GM23338 (cell line): ENCODE measurements around the gene ATF2. TPM values are rescaled to one million over a fixed set of nuclear protein-coding genes. Genes with fewer than 3 reads are reported as not detected.

ENCODE experiments used
- ATAC-seq: fragments of 200-7000 bp; cut with Tn5 transposase; 3 replicates; pipeline ENCODE4 v1.9.1; 2020
- DNase-seq: peaks from one replicate; pipeline ENCODE4 v3.0.0-alpha.2; 2015; ENCODE audit warnings: low spot score
- H2AFZ ChIP-seq: fragments of 200-600 bp; sonication (generic); 2 replicates; pipeline ENCODE4 v1.8.0; 2016; ENCODE audit warnings: antibody characterized with exemption, mild to moderate bottlenecking, moderate library complexity
- H3F3A ChIP-seq: fragments of 200-600 bp; sonication (generic); replicated peaks from 2 replicates; pipeline ENCODE4 v1.8.0; 2017; ENCODE audit warnings: antibody characterized with exemption, mixed run types, low read depth
- H3K27ac ChIP-seq: fragments of 200-600 bp; sonication (generic); 2 replicates; pipeline ENCODE4 v1.6.1; 2016; ENCODE audit warnings: low read depth
- H3K27me3 ChIP-seq: fragments of 200-600 bp; sonication (generic); 2 replicates; pipeline ENCODE4 v1.8.0; 2016; ENCODE audit warnings: mild to moderate bottlenecking, mixed run types, moderate library complexity; ENCODE audit not compliant: insufficient read depth
- H3K36me3 ChIP-seq: fragments of 200-600 bp; sonication (generic); 2 replicates; pipeline ENCODE4 v1.8.0; 2016; ENCODE audit warnings: mild to moderate bottlenecking; ENCODE audit not compliant: insufficient read depth
- H3K4me1 ChIP-seq: fragments of 200-600 bp; sonication (generic); 2 replicates; pipeline ENCODE4 v1.8.0; 2016; ENCODE audit warnings: mild to moderate bottlenecking, moderate library complexity; ENCODE audit not compliant: insufficient read depth
- H3K4me2 ChIP-seq: fragments of 200-600 bp; sonication (generic); 2 replicates; pipeline ENCODE4 v1.7.1; 2017; ENCODE audit warnings: mixed run types
- H3K4me3 ChIP-seq: fragments of 200-600 bp; sonication (generic); 2 replicates; pipeline ENCODE4 v1.6.1; 2016; ENCODE audit warnings: mixed run types
- H3K79me2 ChIP-seq: fragments of 200-600 bp; sonication (generic); replicated peaks from 2 replicates; pipeline ENCODE4 v1.8.0; 2017; ENCODE audit warnings: mild to moderate bottlenecking; ENCODE audit not compliant: insufficient read depth
- H3K9me2 ChIP-seq: fragments of 200-600 bp; sonication (generic); 2 replicates; pipeline ENCODE4 v1.8.0; 2017; ENCODE audit not compliant: insufficient read depth
- H4K20me1 ChIP-seq: fragments of 200-600 bp; sonication (generic); replicated peaks from 2 replicates; pipeline ENCODE4 v1.8.0; 2017; ENCODE audit warnings: mild to moderate bottlenecking; ENCODE audit not compliant: insufficient read depth
- H3K27ac Mint-ChIP-seq: 2 replicates; pipeline ENCODE4 v1.8.0; 2020; ENCODE audit warnings: inconsistent platforms, mild to moderate bottlenecking, moderate library complexity, mixed read lengths
- H3K27me3 Mint-ChIP-seq: 3 replicates; pipeline ENCODE4 v1.8.0; 2022; ENCODE audit warnings: low read depth, mild to moderate bottlenecking, moderate library complexity, mixed read lengths, inconsistent platforms; ENCODE audit not compliant: insufficient read depth, poor library complexity
- H3K36me3 Mint-ChIP-seq: 3 replicates; pipeline ENCODE4 v1.8.0; 2021; ENCODE audit warnings: low read depth, mild to moderate bottlenecking, inconsistent platforms, moderate library complexity, mixed read lengths
- H3K4me1 Mint-ChIP-seq: 3 replicates; pipeline ENCODE4 v1.8.0; 2020; ENCODE audit warnings: mild to moderate bottlenecking, inconsistent platforms, mixed read lengths
- H3K4me3 Mint-ChIP-seq: 3 replicates; pipeline ENCODE4 v1.8.0; 2021; ENCODE audit warnings: moderate library complexity, mild to moderate bottlenecking, inconsistent platforms, mixed read lengths
- H3K9me3 Mint-ChIP-seq: 3 replicates; pipeline ENCODE4 v1.8.0; 2020; ENCODE audit warnings: moderate library complexity, mild to moderate bottlenecking, inconsistent platforms, mixed read lengths
- CREB1 ChIP-seq: fragments of 250-450 bp; sonication (Bioruptor Pico); IDR thresholded peaks from 2 replicates; pipeline ENCODE4 v1.5.0; 2020; ENCODE audit warnings: low read depth, mild to moderate bottlenecking, moderate library complexity
- EZH2 ChIP-seq: fragments of 200-600 bp; sonication (generic); IDR thresholded peaks from one replicate; pipeline ENCODE4 v1.8.0; 2017; ENCODE audit warnings: antibody characterized with exemption, mild to moderate bottlenecking, low read depth; ENCODE audit not compliant: unreplicated experiment
- EZH2phosphoT487 ChIP-seq: fragments of 200-600 bp; sonication (generic); IDR thresholded peaks from one replicate; pipeline ENCODE4 v1.8.1; 2018; ENCODE audit warnings: antibody characterized with exemption; ENCODE audit not compliant: unreplicated experiment
- JUNB ChIP-seq: IDR thresholded peaks from one replicate; pipeline ENCODE4 v1.6.1; 2016; ENCODE audit warnings: antibody characterized with exemption; ENCODE audit not compliant: unreplicated experiment
- NANOG ChIP-seq: IDR thresholded peaks from 2 replicates; pipeline ENCODE4 v1.6.1; 2016; ENCODE audit warnings: antibody characterized with exemption, borderline replicate concordance
- POLR2AphosphoS5 ChIP-seq: IDR thresholded peaks from 2 replicates; pipeline ENCODE4 v1.6.1; 2016; ENCODE audit warnings: antibody characterized with exemption, low read depth
- STAT1 ChIP-seq: IDR thresholded peaks from one replicate; pipeline ENCODE4 v1.6.1; 2016; ENCODE audit warnings: antibody characterized with exemption; ENCODE audit not compliant: unreplicated experiment
- ZNF114 ChIP-seq: fragments of 250-450 bp; sonication (Bioruptor Pico); IDR thresholded peaks from 2 replicates; pipeline ENCODE4 v1.5.0; 2020; ENCODE audit warnings: mild to moderate bottlenecking, moderate library complexity
- ZNF331 ChIP-seq: fragments of 250-450 bp; sonication (Bioruptor Pico); IDR thresholded peaks from 2 replicates; pipeline ENCODE4 v1.5.0; 2020; ENCODE audit warnings: low read depth, mild to moderate bottlenecking, moderate library complexity
- polyA plus RNA-seq: library from polyadenylated mRNA; unstranded; fragments of >200 nt; fragmentation: Nextera tagmentation; extraction: Ambion mirVana; gene quantifications from 2 replicates; pipeline ENCODE4 v1.2.1, GENCODE V29; 2016
- total RNA-seq: library from RNA; depleted of rRNA; stranded (reverse); fragments of >200 nt; shearing (Covaris generic); gene quantifications from 2 replicates; pipeline ENCODE4 v1.2.3, GENCODE V29; 2014
- TF ChIP-seq, protein P1 (sequence below): IDR thresholded peaks from one replicate; pipeline ENCODE4 v1.6.1; 2018; ENCODE audit warnings: antibody characterized with exemption; ENCODE audit not compliant: unreplicated experiment
- TF ChIP-seq, protein P2 (sequence below): fragments of 250-450 bp; sonication (Bioruptor Pico); IDR thresholded peaks from 2 replicates; pipeline ENCODE4 v1.5.0; 2020; ENCODE audit warnings: mild to moderate bottlenecking, moderate library complexity
- TF ChIP-seq, protein P3 (sequence below): IDR thresholded peaks from 2 replicates; pipeline ENCODE4 v1.6.1; 2016; ENCODE audit warnings: antibody characterized with exemption
- TF ChIP-seq, protein P4 (sequence below), 2 experiments: fragments of 200-600 bp in 1 of 2; sonication (generic) in 1 of 2; conservative IDR thresholded peaks; 2 replicates each; pipeline versions ENCODE4 v1.5.1 to v1.6.1; 2016 to 2017; ENCODE audit warnings: antibody characterized with exemption in 2 of 2, low read depth in 2 of 2, mild to moderate bottlenecking in 2 of 2, moderate library complexity in 1 of 2

The ATF2 gene
- total and polyA plus RNA-seq, 2 experiments from 2014 or later, result 23.6 to 56.2 TPM

DNA sequence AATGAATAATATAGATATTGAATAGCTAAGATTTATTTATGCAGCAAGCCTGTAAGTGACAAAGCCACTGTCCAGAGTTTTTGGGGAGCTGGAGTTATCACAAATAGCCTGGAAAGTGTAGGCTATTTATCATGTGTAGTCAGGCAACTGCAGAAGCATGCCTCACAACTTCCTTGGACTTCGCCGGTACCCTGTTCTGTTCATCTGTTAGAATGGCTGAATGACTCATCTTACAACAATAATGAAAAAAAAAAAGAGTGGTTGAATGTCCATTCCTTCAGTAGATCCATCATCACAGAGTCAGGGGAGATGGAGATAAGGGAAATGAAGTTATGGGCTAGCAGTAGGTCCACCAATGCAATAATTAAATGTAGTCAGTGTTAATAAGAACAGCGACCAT, 37.5 kb upstream of the ATF2 start:
- H3K4me2 ChIP-seq, result no peak overlapping the region
- Mint-ChIP-seq H3K27ac (no peak overlapping the region), H3K36me3 (no peaks in the 10 kb centered on the region), H3K27me3 (no peaks in the 10 kb centered on the region), H3K9me3 (no peaks in the 10 kb centered on the region), H3K4me1 (no peaks in the 10 kb centered on the region; the same call in 2 of the 3 replicates), H3K4me3 (no peak overlapping the region)
- no peak for ATAC-seq
- no peaks in the 10 kb centered on the region for H4K20me1 ChIP-seq
- no peaks in the 10 kb centered on the region for H3F3A ChIP-seq
- TF ChIP-seq CREB1 (CRISPR knock-in tag) (no peak), EZH2phosphoT487 (no peak), STAT1 (no peak), ZNF114 (no peak), NANOG (no peak), JUNB (no peak), POLR2AphosphoS5 (no peak), ZNF331 (no peak), EZH2 (no peak)
- TF ChIP-seq, protein P1, sequence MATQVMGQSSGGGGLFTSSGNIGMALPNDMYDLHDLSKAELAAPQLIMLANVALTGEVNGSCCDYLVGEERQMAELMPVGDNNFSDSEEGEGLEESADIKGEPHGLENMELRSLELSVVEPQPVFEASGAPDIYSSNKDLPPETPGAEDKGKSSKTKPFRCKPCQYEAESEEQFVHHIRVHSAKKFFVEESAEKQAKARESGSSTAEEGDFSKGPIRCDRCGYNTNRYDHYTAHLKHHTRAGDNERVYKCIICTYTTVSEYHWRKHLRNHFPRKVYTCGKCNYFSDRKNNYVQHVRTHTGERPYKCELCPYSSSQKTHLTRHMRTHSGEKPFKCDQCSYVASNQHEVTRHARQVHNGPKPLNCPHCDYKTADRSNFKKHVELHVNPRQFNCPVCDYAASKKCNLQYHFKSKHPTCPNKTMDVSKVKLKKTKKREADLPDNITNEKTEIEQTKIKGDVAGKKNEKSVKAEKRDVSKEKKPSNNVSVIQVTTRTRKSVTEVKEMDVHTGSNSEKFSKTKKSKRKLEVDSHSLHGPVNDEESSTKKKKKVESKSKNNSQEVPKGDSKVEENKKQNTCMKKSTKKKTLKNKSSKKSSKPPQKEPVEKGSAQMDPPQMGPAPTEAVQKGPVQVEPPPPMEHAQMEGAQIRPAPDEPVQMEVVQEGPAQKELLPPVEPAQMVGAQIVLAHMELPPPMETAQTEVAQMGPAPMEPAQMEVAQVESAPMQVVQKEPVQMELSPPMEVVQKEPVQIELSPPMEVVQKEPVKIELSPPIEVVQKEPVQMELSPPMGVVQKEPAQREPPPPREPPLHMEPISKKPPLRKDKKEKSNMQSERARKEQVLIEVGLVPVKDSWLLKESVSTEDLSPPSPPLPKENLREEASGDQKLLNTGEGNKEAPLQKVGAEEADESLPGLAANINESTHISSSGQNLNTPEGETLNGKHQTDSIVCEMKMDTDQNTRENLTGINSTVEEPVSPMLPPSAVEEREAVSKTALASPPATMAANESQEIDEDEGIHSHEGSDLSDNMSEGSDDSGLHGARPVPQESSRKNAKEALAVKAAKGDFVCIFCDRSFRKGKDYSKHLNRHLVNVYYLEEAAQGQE, result no peak
- TF ChIP-seq, protein P2, sequence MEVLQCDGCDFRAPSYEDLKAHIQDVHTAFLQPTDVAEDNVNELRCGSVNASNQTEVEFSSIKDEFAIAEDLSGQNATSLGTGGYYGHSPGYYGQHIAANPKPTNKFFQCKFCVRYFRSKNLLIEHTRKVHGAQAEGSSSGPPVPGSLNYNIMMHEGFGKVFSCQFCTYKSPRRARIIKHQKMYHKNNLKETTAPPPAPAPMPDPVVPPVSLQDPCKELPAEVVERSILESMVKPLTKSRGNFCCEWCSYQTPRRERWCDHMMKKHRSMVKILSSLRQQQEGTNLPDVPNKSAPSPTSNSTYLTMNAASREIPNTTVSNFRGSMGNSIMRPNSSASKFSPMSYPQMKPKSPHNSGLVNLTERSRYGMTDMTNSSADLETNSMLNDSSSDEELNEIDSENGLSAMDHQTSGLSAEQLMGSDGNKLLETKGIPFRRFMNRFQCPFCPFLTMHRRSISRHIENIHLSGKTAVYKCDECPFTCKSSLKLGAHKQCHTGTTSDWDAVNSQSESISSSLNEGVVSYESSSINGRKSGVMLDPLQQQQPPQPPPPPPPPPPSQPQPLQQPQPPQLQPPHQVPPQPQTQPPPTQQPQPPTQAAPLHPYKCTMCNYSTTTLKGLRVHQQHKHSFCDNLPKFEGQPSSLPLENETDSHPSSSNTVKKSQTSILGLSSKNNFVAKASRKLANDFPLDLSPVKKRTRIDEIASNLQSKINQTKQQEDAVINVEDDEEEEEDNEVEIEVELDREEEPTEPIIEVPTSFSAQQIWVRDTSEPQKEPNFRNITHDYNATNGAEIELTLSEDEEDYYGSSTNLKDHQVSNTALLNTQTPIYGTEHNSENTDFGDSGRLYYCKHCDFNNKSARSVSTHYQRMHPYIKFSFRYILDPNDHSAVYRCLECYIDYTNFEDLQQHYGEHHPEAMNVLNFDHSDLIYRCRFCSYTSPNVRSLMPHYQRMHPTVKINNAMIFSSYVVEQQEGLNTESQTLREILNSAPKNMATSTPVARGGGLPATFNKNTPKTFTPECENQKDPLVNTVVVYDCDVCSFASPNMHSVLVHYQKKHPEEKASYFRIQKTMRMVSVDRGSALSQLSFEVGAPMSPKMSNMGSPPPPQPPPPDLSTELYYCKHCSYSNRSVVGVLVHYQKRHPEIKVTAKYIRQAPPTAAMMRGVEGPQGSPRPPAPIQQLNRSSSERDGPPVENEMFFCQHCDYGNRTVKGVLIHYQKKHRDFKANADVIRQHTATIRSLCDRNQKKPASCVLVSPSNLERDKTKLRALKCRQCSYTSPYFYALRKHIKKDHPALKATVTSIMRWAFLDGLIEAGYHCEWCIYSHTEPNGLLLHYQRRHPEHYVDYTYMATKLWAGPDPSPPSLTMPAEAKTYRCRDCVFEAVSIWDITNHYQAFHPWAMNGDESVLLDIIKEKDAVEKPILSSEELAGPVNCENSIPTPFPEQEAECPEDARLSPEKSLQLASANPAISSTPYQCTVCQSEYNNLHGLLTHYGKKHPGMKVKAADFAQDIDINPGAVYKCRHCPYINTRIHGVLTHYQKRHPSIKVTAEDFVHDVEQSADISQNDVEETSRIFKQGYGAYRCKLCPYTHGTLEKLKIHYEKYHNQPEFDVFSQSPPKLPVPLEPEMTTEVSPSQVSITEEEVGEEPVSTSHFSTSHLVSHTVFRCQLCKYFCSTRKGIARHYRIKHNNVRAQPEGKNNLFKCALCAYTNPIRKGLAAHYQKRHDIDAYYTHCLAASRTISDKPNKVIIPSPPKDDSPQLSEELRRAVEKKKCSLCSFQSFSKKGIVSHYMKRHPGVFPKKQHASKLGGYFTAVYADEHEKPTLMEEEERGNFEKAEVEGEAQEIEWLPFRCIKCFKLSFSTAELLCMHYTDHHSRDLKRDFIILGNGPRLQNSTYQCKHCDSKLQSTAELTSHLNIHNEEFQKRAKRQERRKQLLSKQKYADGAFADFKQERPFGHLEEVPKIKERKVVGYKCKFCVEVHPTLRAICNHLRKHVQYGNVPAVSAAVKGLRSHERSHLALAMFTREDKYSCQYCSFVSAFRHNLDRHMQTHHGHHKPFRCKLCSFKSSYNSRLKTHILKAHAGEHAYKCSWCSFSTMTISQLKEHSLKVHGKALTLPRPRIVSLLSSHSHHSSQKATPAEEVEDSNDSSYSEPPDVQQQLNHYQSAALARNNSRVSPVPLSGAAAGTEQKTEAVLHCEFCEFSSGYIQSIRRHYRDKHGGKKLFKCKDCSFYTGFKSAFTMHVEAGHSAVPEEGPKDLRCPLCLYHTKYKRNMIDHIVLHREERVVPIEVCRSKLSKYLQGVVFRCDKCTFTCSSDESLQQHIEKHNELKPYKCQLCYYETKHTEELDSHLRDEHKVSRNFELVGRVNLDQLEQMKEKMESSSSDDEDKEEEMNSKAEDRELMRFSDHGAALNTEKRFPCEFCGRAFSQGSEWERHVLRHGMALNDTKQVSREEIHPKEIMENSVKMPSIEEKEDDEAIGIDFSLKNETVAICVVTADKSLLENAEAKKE (CRISPR knock-in tag), result no peak
- TF ChIP-seq, protein P3, sequence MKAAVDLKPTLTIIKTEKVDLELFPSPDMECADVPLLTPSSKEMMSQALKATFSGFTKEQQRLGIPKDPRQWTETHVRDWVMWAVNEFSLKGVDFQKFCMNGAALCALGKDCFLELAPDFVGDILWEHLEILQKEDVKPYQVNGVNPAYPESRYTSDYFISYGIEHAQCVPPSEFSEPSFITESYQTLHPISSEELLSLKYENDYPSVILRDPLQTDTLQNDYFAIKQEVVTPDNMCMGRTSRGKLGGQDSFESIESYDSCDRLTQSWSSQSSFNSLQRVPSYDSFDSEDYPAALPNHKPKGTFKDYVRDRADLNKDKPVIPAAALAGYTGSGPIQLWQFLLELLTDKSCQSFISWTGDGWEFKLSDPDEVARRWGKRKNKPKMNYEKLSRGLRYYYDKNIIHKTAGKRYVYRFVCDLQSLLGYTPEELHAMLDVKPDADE, result no peak
- TF ChIP-seq, protein P4, sequence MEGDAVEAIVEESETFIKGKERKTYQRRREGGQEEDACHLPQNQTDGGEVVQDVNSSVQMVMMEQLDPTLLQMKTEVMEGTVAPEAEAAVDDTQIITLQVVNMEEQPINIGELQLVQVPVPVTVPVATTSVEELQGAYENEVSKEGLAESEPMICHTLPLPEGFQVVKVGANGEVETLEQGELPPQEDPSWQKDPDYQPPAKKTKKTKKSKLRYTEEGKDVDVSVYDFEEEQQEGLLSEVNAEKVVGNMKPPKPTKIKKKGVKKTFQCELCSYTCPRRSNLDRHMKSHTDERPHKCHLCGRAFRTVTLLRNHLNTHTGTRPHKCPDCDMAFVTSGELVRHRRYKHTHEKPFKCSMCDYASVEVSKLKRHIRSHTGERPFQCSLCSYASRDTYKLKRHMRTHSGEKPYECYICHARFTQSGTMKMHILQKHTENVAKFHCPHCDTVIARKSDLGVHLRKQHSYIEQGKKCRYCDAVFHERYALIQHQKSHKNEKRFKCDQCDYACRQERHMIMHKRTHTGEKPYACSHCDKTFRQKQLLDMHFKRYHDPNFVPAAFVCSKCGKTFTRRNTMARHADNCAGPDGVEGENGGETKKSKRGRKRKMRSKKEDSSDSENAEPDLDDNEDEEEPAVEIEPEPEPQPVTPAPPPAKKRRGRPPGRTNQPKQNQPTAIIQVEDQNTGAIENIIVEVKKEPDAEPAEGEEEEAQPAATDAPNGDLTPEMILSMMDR (conservative IDR thresholded peaks at IDR 0.05; ENCODE audit: low read depth in 2 of 2), result no peak
- H3K27ac ChIP-seq, result no peak overlapping the region
- no peaks in the 10 kb centered on the region for H3K27me3 ChIP-seq
- no peak overlapping the region for H2AFZ ChIP-seq
- no peaks in the 10 kb centered on the region for H3K36me3 ChIP-seq
- no peaks in the 10 kb centered on the region for H3K4me1 ChIP-seq
- no peaks in the 10 kb centered on the region for H3K79me2 ChIP-seq
- H3K4me3 ChIP-seq, result no peak overlapping the region
- DNase-seq, result no peak
- H3K9me2 ChIP-seq, result no peaks in the 10 kb centered on the region
